Measurements from ENCODE around the gene GOLGA5.
"Not testable (repeated sequence)": the region's sequence is repeated elsewhere in the genome, so short reads cannot be mapped to it uniquely, and the experiment has no call there.

Gene GOLGA5, protein sequence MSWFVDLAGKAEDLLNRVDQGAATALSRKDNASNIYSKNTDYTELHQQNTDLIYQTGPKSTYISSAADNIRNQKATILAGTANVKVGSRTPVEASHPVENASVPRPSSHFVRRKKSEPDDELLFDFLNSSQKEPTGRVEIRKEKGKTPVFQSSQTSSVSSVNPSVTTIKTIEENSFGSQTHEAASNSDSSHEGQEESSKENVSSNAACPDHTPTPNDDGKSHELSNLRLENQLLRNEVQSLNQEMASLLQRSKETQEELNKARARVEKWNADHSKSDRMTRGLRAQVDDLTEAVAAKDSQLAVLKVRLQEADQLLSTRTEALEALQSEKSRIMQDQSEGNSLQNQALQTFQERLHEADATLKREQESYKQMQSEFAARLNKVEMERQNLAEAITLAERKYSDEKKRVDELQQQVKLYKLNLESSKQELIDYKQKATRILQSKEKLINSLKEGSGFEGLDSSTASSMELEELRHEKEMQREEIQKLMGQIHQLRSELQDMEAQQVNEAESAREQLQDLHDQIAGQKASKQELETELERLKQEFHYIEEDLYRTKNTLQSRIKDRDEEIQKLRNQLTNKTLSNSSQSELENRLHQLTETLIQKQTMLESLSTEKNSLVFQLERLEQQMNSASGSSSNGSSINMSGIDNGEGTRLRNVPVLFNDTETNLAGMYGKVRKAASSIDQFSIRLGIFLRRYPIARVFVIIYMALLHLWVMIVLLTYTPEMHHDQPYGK

DNA sequence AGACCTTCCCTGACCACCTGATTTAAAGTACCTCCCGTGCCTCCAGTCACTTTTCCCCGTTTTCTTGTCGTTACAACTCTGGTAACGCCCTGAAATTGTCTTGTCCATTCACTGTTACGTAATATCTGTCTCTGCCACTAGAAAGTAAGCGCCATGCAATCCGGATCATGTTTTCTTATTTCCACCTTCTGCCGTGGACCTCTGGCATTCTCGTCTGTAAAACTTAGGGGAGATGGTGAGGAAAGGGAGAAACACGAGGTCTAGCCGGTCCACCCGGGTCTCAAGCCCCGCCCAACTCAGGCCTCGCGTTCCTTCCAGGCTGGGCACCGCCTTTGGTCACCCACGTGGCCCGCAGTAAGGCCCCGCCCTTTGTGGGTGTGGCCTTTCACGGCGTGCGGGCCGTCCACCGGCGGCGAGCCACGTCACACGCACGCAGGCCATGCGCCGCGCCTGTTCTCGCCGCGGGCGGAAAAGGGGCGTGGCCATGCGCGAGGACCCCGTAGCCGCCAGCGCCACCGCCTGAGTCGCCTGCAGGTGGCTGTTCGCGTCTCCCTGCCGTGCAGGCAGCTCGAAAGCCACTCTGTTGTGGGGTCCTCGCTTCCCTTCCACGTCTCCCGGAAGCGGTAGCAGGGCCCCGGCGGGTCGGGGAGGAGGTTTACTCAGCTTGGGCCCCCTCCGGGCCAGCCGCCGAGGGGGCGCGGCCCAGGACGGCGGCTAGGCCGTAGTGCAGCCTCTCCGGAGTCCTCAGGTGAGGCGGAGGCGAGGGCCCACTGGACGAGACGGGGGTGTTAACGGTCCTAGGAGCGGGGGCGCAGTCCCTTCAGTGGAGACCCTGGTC lies at the start of gene GOLGA5:
Gene GOLGA5, plus strand, starts transcription at position 597 of the 838 bp plus-strand sequence. CDS start 3,133 bp downstream, outside the sequence.
- peak; percentile 80 for DNase-seq (ENCODE audit: low read depth)

DNA sequence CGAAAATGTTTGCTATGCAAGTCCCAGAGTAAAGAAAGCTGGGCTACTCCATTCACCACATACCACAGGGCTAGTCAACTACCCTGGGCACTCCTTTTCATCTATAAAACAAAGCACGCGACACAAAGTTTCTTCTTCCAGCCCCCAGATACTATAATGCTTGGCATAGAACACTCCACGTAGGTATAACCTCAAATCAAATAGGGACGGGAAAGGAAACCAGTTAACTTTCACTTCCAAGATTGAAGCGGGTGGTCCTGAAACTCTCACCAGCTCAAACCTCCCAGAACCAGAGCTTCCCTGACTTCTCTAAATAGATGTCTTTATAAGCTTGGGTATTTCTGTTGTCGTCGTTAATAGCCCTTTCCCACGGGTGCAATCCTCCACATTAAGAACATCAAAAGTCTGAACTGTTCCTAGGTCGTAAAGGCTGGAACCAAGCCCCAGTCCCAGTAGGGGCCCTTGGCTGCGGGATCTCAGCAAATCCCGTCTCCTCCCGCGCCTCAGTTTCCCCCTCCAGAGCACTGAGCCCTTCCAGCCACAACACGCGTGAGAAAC lies 46.3 kb upstream of the GOLGA5 start:
- peak; percentile 47 for DNase-seq (ENCODE audit: low read depth)

DNA sequence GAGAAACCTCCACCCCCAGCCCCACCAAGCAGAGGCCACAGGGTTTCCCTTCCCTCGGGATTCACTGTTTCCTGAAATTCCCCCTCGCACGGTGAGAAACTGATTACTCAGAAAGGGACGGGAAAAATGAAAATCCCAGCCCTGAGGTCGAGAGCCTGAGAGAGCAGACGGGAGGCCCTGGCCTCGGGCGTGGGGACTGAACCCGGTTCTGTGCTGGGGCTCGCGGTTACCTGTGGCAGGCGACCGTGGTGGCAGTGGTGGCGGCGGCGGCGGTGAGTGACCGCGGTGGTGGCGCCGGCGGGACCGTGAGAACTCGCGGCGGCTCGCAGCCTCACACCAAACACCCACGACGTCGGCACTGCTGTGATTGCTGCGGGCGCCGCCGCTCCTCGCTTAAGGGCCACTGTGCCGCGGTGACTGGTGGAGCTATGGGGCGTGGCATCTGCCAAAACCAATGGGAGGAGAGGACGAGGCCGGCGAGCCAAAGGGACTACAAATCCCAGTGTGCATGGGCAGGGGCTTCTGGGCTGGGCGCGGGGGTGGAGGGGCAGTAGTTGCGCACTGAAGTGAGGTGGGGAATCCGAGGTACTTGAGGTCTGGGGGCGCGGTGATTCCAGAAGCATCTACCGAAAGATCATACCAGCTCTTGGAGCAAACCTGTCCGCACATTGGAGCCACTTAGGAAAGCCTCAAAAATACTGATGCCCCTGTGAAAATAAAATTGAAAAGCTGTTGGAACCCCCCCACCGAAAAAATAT lies 45.7 kb upstream of the GOLGA5 start, which contains the start of gene LGMN:
Gene LGMN, minus strand, starts transcription at position 369 of the 758 bp plus-strand sequence. CDS start 15,841 bp downstream, outside the sequence.
- DNase-seq (ENCODE audit: low read depth): peak; percentile 62

DNA sequence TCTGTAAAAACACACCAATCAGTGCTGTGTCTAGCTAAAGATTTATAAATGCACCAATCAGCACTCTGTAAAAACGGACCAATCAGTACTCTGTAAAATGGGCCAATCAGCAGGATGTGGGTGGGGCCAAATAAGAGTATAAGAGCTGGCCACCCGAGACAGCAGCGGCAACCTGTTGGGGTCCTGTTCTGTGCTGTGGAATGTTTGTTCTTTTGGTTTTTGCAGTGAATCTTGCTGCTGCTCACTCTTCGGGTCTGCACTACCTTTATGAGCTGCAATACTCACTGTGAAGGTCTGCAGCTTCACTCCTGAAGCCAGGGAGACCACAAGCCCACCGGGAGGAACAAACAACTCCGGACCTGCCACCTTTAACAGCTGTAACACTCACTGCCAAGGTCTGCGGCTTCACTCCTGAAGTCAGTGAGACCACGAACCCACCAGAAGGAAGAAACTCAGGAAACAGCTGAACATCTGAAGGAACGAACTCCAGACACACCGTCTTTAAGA lies 43.8 kb upstream of the GOLGA5 start:
- not testable (repeated sequence) for DNase-seq (ENCODE audit: low read depth)

DNA sequence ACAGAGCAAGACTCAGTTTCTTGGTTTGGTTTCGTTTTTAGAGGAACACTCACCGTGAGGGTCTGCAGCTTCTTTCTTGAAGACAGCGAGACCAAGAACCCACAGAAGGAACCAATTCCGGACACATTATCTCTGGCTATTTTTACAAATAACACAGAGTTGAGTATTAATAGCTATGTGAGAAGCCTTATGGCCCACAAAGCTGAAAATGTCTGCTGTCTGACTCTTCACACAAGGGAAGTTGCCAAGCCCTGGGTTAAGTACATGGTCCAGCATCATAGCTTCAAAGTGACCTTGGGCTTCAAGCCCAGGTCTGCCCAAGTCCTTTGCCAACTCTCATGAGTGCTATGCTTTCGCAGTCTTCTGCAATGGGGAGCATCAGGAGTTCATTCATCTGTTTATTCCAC lies 43.1 kb upstream of the GOLGA5 start:
- DNase-seq (ENCODE audit: low read depth): no peak

DNA sequence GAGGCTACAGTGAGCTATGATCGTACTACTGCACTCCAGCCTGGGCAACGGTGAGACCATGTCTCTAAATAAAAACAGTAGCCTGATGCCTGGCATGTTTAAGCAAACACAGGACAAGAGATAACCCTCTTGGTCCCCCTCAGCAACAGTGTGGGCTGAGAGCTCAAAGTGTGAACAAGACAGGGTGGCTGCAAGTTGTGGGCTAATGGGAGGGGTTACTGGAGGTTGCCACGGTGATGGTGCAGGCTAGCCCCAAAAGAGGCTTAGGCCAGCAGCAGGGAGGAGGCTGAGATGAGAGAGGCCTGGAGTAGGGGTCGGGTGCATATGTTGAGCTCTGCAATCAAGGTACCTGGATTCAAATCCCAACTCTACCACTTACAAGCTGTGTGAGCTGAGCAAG lies 42.3 kb upstream of the GOLGA5 start:
- DNase-seq (ENCODE audit: low read depth): no peak

DNA sequence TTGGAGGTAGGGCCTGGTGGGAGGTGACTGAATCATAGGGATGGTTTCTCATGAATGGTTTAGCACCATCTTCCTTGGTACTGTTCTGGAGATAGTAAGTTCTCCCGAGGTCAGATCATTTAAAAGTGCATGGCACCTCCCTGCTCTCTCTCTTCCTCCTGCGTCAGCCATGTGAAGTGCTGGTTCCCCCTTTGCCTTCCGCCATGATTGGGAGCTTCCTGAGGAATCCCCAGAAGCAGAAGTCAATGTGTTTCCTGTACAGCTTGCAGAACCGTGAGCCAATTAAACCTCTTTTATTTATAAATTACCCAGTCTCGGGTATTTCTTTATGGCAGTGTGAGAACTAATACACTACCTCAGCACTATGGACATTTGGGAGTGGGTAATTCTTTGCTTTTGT lies 40.9 kb upstream of the GOLGA5 start:
- DNase-seq (ENCODE audit: low read depth): no peak

DNA sequence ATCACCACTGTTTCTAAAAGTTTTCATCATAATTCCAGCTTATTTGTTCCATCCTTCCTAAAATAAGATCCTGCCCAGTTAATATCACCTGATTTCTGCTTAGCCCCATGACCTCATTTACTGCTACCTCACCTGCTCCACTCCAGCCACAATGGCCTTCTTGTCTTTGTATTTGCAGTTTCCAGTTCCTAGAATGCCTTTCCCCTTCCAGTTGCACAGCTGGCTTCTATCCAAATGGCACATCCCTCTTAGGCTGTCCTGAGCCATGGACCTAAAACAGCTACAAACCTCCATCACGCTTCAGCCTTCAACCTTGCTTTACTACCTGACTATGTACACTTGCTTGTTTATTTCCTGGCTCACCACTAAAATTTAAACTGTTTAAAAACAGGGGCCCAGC lies 39.1 kb upstream of the GOLGA5 start:
- DNase-seq (ENCODE audit: low read depth): no peak

DNA sequence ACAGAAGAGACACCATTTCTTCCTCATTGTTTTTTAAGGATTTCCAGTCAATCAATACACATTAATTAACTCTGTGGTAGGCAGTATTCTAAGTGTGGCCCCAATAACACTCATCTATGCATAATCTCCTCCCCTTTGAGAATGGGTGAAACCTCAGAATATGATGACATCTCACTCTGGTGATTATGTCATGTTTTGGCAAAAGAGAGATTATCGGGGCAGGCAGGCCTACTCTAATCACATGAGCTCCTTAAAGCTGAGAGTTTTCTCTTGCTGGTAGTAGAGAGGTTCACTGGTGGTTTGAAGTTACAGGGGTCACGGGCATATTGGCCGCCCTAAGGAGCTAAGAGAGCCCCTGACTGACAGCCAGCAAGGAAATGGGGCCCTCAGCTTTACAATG lies 38.6 kb upstream of the GOLGA5 start:
- DNase-seq (ENCODE audit: low read depth): no peak

DNA sequence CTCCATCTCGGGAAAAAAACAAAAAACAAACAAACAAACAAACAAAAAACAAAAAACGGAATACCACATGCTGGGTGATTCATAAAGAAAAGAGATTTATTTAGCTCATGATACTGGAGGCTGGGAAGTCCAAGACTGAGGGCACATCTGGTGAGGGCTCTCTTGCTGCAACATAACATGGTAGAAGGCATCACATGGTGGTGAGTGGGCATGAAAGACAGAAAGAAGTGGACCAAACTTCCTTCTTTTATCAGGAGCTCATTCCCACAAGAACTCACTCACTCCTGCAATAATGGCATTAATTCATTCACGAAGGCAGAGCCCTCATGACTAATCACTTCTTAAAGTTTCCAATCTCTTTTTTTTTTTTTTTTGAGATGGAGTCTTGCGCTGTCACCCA lies 37.7 kb upstream of the GOLGA5 start:
- no peak for DNase-seq (ENCODE audit: low read depth)

DNA sequence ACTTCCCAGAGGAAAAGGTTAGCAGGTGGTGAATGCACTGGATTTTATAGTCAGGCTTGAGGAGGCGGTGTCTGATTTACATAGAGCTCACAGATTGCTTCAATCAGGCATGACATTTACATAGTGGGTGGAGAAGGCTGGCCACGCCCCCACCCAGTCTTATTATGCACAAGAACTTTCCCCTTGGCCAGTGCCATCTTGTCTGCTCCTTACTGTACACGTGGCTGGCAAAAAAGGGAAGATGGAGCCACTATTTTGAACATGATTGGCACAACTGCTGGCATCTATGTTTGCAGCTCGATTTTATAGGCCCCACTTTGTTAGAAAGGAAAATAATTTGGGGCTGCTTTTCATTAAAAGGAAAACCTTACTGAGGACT lies 34.8 kb upstream of the GOLGA5 start:
- DNase-seq (ENCODE audit: low read depth): no peak

DNA sequence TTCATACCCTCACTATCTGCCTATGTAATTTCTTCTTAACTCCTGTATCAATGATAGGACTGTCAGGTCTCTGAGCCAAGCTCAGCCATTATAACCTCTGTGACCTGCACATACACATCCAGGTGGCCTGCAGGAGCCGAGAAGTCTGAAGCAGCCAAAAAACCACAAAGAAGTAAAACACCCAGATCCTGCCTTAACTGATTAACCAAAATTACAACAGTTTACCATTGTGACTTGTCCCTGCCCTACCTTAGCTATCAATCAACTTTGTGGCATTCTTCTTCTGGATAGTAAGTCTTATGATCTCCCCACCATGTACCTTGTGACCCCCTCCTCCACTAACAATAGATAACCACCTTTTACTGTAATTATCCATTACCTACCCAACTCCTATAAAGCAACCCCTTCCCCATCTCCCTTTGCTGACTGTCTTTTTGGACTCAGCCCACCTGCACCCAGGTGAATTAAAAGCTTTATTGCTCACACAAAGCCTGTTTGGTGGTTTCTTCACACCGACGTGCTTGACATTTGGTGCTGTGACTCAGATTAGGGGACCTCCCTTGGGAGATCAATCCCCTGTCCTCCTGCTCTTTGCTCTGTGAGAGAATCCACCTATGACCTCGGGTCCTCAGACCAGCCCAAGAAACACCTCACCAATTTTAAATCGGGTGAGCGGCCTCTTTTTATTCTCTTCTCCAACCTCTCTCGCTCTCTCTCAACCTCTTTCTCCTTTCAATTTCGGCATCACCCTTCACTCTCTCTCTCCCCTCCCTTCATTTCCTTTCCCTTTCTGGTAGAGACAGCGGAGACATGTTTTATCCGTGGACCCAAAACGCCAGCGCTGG lies 34.2 kb upstream of the GOLGA5 start:
- DNase-seq (ENCODE audit: low read depth): no peak

DNA sequence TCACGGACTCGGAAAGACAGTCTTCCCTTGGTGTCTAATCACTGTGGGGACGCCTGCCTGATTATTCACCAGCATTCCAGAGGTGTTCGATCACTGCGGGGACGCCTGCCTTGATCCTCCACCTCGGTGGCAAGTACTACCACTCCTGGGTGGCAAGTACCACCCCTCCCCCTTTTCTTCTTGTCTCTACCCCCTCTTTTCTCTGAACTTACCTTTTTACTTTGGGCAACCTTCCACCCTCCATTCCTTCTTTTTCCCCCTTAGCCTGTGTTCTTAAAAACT lies 33.6 kb upstream of the GOLGA5 start:
- no peak for DNase-seq (ENCODE audit: low read depth)

DNA sequence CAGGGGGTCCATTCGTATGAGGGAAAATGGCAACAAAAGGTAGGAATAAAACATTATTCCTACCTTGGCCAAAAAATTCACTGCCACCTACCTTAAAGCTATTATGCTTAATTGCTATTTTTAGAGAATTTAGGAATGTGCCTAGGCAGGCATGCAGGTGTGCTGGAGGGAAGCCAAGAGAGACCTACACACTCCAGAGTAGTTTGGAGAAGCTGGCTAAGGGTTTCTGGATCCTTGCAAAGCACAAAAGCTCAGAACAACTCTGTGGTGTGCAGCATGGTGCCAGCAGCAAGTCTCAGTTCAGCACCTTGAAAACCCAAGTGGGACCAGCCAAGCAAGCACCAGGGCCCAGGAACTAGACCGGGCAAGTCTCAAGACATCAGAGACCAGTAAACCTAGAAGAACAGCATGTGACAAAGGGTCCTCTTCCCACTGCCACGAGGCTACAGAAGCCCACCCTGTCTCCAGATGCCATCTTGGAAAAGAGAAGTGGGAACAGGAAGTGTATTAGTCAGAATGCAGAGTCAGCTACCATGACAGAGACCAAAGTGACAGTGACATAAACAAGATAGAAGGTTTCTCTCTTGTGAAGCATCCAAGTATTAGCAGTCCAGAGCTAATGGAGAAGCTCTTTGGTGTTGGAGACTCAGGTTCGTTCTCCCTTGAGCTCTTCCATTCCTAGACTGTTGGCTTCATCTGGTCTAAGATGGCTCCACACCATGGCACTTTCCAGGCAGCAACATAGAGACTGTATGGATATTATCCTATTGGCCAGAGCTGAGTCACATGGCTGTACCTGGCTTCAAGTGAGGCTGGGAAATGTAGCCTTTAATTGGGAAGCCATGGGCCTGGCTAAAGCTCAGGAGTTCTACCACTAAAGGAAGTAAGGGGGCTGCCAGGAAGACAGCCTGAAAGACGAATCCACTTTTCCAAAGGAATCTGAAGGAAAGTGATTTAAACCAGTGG lies 30.2 kb upstream of the GOLGA5 start:
- DNase-seq (ENCODE audit: low read depth): not testable (repeated sequence)

DNA sequence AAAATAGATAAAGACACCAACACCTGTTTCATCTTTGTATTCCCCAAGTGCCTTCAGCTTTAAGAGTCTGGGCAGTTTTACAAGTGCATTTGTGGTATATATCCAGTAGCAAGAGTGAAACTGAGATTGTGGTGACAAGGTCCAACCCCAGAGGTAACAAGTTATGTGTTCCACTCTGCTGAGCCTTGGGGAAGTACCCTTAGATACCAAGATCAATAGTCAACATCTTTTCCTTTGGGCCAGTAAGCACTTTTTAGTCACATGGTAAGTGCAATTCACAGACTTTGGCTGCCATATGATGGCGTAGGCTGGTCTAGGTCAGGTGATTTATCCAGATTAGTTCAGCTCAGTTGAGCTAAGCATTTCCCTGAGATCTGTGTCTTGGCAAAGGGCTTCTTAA lies 25.9 kb upstream of the GOLGA5 start:
- DNase-seq (ENCODE audit: low read depth): not testable (repeated sequence)

DNA sequence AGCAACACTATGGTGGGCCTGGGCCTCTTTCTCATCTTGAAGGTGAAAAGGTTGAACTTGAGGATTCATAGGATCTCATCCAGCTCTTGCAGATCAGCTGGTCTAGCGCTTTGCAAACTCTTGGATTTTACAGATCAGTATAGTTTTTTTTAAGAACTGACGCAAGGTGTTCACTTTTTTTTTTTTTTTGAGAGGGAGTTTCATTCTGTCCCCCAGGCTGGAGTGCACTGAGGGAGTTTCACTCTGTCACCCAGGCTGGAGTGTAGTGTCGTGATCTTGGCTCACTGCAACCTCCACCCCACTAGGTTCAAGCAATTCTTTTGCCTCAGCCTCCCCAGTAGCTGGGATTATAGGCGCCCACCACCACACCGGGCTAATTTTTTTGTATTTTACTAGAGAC lies 25.3 kb upstream of the GOLGA5 start:
- no peak for DNase-seq (ENCODE audit: low read depth)

DNA sequence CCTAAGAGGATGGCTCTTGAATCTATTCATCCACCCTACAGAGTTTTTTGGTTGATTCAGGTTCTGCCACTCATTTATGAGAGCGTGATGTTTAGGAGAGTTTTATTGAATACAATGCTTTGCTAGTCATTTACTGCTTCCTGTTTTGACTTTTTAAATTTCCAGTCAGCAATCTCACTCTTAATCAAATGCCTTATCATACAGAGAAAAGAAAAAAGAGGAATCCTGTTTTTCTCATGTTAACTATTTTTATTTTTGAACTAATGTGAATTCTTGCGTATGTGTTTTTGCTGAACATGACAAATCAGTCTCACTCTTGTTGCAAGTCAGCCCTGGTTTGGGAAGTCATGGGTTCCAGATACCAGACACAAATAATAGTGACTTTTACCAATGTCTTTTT lies 23.6 kb upstream of the GOLGA5 start:
- no peak for DNase-seq (ENCODE audit: low read depth)

DNA sequence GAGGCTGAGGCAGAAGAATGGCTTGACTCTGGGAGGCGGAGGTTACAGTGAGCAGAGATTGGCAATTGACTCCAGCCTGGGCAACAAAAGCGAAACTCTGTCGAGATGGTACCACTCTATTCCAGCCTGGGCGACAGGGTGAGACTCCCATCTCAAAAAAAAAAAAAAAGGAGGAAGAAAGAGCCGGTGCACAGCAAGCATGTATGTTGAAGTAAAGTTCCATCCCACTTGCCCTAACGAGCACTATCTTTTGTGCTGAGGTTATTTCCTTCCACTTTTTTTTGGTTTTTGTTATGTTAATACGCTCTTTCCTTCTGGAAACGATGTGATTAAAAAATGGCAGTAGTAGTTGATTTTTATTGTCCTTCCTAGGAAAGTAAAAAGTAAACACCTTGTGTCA lies 19.5 kb upstream of the GOLGA5 start:
- DNase-seq (ENCODE audit: low read depth): no peak

DNA sequence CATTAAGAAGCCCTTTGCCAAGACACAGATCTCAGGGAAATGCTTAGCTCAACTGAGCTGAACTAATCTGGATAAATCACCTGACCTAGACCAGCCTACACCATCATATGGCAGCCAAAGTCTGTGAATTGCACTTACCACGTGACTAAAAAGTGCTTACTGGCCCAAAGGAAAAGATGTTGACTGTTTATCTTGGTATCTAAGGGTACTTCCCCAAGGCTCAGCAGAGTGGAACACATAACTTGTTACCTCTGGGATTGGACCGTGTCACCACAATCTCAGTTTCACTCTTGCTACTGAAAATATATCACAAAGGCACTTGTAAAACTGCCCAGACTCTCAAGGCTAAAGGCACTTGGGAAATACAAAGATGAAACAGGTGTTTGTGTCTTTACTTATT lies 18.8 kb upstream of the GOLGA5 start:
- not testable (repeated sequence) for DNase-seq (ENCODE audit: low read depth)

Measured in GM04503 (cell line).